SIG-M5 treated with dmso at 0.1 percent for 504 hours (cell line): ENCODE measurements around the gene NRCAM.

ENCODE experiments used
- DNase-seq: peaks from one replicate; lab custom pipeline; 2025; ENCODE audit not compliant: unreplicated experiment; lab: John Stamatoyannopoulos, UW

Gene NRCAM

DNA sequence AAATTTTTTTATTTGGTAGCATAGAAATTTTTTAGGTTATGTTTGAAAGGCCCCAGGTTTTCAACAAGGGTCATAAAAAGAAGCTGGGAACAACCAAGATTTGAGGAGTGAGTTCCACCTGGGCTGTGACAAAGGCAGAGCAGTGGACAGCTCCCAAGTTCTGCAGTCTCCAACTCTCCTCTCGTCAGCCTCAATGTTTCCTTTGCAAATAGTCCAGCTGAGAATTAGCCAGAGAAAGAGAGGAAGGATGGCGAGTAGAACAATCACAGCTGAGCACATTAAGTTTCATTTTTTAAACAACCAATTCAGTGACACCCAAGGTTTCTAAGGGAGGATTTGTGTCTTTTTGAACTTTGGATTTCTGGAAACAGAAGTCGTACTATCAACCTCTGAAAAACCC, 143.2 kb downstream of the NRCAM start:
- no peak for DNase-seq

- no peak for DNase-seq
These were observed 144.6 kb downstream of the NRCAM start for GRCh38 chr7:108311446-108312168.

GRCh38 chr7:108310351-108310750, 145.9 kb downstream of the NRCAM start:
- DNase-seq = no peak

GRCh38 chr7:108308903-108309302, 147.3 kb downstream of the NRCAM start:
- DNase-seq = no peak

DNA sequence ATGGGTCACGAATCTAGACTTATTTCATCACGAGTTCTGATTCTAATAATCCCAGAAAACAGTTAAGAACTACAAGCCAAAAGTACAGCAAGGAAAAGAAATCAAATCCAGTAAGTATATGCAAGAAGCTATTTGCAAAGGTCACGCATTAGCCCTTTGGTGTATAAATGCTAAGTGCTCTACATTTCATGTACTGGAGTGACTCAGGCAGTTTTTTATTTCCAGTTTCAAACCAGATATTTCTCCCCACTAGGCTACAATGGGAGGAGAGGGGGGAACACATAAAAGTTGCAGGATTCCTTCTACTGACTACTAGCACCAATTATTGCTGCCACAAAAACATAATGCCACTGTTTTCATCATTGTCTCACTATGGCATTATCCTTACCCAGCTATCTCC, 148.0 kb downstream of the NRCAM start:
- DNase-seq = no peak

DNA sequence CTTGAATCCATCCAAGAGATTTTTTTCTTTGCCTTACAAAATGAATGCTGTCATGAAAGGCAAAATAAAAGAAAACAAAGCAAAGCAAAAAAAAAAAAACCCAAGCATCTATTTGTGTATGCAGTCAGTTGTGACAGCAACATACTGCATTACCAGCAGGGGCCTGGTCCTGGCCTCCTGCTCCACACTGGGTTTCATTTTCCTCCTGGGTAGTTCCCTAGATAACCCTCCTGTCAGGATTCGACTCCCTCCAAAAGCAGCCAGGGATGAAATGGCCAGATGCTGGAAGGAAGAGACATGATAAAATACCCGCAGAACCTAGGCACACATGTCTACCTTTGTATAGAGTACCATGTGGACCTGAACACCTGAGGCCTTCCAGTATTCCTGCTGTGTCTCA, 148.6 kb downstream of the NRCAM start:
- no peak for DNase-seq

- no peak for DNase-seq
These were observed 149.0 kb downstream of the NRCAM start for GRCh38 chr7:108307194-108307593.

- no peak for DNase-seq
These were observed 152.9 kb downstream of the NRCAM start for GRCh38 chr7:108303332-108303731.

DNA sequence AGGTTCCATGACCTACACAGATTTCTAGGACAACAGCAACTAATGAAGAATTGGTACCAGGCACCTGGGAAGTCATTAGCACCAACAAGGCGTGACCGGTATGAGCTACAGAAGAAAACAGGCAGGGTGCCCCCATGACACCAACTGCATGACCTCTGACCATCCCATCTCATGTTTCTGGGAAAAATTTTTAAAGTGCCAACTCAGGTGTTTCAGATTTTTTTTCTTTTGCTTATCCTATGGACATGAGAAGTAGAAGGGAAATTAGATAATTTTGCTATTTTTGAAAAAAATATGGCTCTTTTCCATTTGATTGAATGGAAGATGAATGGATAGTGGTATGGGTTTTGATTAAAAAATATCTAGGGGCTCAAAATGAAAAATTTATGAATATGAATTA, 154.8 kb downstream of the NRCAM start:
- no peak for DNase-seq

DNA sequence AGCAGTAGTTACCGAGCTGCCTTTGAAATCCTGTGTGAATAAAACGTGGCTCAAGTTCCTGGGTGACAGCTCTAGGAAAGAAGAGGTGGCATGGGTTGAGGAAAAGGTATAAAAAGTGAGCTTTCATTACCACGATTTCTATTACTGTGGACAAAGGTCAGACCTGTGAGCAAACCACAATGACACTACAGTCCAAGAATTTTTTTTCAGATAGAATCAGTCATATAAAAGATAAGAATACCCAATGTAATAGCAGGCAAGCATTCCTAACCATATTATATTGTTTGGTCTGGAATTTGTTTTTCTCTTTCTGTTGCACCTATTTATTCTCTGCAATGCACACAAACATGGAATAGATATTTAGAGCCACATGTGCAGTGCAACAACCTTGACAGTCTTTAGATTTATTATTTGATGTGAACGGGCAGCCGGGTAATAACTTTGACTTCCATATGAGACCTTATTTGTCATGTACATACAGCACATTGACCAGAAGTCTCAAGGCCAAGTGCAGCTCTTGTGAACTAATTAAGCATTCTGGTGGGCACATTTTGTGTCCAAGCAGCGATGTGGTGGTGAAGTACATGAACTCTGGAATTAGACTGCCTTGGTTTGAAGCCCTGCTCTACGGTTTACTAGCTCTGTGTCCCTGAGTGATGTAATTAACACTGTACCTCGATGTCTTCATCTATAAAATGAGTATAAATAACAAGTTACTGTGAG, 156.8 kb downstream of the NRCAM start:
- peak; percentile 37 for DNase-seq

- no peak for DNase-seq
These were observed 159.3 kb downstream of the NRCAM start for GRCh38 chr7:108296911-108297310.

GRCh38 chr7:108294595-108294994, 161.6 kb downstream of the NRCAM start:
- peak; percentile 56 for DNase-seq

GRCh38 chr7:108293149-108293612, 163.1 kb downstream of the NRCAM start:
- DNase-seq = no peak

DNA sequence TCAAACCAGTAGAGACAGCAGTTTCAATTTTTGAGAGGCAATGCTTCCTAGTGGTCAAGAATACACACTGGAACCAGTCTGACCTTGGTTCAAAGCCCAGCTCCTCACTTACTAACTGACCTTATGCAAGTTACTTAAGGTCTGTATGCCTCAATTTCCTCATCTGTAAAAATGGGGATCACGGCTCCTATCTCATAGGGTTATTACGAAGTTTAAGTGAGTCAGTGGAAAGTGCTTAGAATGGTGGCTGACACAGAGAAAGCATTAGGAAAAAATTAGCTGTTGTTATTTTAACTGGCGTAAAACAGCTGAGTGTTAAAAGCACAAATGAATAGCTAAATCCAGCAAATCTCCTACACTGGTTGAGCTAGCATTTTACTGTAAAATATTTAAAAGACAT, 163.7 kb downstream of the NRCAM start:
- no peak for DNase-seq

DNA sequence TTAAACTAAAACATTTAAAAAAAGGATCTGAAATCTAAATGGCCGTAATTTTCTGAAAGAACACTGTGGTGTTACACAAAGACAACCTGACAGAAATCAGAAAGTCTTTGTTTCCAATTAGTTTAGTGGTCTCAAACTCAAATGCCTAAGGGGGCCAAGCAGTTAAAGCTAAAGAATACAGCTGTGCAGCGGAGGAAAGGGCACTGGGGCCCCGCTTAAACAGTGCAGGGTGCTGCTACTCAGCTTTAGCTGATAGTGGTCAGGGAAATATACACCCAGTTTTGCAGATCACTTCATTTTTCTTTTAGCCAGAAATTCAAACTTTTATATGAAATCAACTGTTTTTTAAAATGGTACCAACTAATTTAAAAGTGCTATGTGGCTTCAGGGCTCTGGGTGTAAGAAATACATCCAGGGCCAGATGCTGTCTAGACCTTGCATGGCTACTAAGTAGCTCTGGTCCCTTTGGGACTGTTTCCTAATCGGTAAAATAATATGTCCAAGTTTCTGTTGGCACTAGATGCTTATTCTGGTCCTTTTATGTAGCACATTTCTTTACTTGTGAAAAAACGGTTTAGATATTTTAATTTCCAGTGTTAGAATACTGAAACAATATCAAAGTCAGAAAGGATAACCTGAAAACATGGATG, 164.3 kb downstream of the NRCAM start:
- DNase-seq = no peak

GRCh38 chr7:108291152-108291508, 165.1 kb downstream of the NRCAM start:
- no peak for DNase-seq

DNA sequence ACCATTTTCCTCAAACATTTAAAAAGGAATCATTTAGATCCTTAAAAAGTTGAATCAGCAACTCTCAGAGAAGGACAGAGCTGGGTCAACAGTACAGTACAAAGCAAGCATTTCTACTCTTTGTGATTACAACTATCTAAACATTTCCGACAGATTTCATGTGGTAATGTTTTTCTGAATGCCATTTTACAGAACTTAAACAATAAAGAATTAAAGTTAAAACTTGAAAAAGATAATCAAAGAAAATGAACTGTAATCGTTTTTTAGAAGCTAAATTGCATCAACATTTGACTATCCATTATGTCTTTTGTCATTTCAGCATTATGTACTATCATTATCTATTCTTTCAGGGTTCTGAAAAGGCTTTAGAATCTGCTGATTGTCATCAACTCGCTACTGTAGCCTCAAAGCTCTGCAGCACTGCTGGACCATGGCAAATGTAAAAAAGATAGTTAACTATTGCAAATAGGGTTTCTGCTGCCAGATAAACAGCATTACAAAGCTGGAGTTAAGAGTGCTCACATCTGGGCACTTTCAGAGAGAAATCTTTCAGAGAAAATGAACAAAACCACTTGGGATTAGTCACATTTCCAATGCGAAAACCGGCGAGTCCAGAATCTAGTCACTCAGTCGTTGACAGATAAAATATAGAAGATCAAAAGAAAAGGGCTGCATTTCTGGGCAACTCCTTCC, 165.6 kb downstream of the NRCAM start:
- DNase-seq = no peak

DNA sequence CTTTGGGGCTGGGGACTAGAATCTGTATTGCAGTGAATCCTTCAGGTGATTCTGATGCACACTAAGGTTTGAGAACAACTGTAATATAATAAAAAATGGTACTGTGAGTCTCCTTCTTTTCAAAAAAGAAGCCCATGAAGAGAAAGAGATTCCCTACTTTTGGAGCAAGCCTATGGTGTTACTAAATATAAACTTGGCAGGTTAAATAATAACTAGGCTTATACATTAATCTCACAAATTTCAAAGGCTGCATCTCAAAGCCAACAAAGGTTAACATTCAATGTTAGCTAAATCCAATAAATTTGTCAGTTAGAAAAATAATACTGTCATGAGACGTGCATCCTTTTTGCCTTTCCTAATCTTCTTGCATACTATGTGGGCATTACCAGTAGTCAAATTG, 166.4 kb downstream of the NRCAM start:
- no peak for DNase-seq

GRCh38 chr7:108287857-108288256, 168.4 kb downstream of the NRCAM start:
- no peak for DNase-seq

DNA sequence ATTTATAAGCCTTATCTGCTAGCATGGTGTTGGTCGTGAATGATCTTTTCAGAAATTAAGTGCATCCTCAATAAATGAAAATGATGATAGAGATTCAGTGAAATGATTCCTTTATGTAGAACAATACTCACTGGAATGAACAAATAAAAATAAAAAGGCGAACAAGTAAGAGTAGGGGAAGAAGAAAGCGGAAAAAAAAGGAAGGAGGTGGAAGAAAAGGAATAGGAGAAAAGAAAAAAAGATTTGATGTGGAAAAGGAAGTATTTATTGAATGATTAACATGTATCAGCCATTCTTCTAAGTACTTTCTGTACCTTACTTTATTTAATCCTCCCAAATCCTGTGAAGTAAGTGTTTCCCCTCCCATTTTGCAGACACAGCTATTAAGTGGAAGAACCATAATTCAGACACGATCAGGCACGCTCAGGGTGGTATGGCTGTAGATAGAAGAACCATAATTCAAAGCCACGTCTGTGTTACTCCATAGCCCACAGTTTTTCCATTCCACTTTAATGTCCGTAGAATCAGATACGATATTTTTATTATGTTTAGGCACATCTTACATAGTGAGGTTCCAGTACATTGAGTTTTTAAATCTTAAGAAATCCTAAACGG, 169.8 kb downstream of the NRCAM start:
- DNase-seq = no peak

- no peak for DNase-seq
These were observed 170.5 kb downstream of the NRCAM start for GRCh38 chr7:108285778-108286177.
